HG02885 (cell line): Measurements from ENCODE around the gene ZNF780B.
"Not testable (repeated sequence)": the region's sequence is repeated elsewhere in the genome, so short reads cannot be mapped to it uniquely, and the experiment has no call there.

ENCODE experiments used
- ATAC-seq: cut with Tn5 transposase; IDR thresholded peaks from one replicate; pipeline ENCODE4 v1.9.1; 2021; ENCODE audit warnings: mild to moderate bottlenecking; ENCODE audit not compliant: unreplicated experiment, poor library complexity

Gene ZNF780B

DNA sequence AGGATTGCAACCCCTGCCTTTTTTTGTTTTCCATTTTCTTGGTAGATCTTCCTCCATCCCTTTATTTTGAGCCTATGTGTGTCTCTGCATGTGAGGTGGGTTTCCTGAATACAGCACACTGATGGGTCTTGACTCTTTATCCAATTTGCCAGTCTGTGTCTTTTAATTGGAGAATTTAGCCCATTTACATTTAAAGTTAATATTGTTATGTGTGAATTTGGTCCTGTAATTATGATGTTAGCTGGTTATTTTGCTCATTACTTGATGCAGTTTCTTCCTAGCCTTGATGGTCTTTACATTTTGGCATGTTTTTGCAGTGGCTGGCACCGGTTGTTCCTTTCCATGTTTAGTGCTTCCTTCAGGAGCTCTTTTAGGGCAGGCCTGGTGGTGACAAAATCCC, 14.3 kb downstream of the ZNF780B start:
- ATAC-seq: not testable (repeated sequence)

DNA sequence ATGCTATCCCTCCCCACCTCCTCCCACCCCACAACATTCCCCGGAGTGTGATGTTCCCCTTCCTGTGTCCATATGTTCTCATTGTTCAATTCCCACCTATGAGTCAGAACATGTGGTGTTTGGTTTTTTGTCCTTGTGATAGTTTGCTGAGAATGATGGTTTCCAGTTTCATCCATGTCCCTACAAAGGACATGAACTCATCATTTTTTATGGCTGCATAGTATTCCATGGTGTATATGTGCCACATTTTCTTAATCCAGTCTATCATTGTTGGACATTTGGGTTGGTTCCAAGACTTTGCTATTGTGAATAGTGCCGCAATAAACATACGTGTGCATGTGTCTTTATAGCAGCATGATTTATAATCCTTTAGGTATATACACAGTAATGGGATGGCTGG, 18.0 kb downstream of the ZNF780B start:
- ATAC-seq: not testable (repeated sequence)

DNA sequence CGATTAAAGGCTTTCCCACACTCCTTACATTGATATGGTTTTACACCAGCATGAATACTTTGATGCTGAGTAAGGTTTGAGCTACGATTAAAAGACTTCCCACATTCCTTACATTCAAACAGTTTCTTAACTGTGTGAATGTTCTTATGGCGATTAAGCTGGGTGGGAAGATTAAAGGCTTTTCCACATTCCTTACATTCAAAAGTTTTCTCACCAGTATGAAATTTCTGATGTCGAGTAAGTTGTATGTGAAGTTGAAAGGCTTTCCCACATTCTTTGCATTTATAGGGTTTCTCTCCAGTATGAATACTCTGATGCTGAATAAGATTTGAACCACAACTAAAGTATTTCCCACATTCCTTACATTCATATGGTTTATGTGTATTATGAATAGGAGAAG, 20.0 kb downstream of the ZNF780B start:
- no peak for ATAC-seq

DNA sequence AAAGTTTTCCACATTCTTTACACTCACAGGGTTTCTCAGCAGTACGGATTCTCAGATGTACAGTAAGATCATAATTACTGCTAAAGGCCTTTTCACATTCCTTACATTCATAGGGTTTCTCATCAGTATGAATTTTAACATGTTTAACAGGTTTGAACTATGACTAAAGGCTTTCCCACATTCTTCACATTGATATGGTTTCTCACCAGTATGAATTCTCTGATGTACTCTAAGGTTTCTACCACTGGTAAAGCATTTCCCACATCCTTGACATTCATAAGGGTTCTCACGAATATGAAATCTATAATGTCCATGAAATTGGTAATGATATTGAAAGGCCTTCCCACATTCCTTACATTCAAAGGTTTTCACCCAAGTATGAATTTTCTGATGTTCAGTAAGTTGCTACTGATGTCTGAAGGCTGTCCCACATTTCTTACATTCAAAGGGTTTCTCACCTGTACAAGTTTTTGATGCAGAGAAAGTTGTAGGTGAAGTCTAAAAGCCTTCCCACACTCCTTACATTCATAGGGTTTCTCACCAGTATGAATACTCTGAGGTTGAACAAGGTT, 22.0 kb downstream of the ZNF780B start:
- ATAC-seq: no peak

DNA sequence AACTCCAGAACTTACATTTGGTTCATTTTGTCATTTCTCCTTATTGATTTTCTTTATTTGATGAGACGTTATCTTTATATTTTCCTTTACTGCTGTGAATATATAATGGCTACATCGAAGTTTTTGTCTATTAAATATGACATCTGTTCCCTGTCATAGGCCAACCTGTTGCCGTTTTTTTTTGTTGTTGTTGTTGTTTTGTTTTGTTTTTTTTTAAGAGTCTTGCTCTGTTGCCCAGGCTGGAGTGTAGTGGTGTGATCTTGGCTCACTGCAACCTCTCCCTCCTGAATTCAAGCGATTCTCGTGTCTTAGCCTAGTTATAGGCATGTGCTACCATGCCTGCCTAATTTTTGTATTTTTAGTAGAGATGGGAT, 29.4 kb downstream of the ZNF780B start:
- ATAC-seq: no peak

DNA sequence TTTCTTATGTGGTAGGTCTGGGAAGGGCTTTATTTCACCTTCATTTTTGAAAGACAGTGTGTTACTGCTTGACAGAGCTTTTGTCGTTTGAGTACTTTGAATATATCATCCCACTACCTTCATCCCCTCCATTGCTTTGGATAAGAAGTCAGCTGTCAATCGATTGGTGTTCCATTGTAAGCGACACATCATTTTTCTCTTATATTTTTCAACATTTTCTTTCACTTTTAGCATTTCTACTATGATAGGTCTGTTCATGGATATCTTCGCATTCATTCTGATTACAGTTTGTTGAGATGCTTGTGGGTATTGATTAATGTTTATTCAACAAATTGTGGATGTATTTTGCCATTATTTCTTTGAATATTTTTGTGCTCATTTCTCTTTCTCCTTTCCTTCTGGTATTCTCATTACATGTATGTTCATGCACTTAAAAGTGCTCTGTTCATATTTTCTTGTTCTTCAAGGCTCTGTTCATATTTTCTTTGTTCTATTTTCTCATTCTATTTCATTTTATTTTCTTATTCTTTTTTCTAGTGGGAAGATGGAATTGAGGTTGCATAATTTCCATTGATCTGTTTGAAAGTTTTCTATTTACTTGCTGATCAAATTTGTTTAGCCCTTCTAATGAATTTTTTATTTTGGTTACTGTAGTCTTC, 30.0 kb downstream of the ZNF780B start:
- ATAC-seq: no peak

DNA sequence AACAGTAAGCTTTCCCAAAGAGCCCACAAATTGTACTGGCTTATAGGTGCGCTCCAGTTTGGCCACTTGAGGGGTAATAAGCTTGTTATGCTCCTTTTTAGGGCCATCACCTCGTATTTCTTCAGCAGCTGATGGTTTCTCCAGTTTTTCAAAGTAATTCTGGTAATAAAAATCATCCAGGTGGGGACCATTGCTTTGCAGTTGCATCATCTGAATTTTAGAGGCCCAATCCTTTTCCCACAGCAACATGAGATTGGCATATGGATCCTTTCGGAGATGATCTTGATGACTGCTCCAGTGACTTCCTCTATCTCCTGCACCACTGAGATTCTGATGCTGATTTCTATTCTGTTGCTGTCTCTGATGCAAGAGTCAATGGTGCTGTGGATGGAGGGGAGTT, 32.1 kb downstream of the ZNF780B start:
- ATAC-seq: no peak

DNA sequence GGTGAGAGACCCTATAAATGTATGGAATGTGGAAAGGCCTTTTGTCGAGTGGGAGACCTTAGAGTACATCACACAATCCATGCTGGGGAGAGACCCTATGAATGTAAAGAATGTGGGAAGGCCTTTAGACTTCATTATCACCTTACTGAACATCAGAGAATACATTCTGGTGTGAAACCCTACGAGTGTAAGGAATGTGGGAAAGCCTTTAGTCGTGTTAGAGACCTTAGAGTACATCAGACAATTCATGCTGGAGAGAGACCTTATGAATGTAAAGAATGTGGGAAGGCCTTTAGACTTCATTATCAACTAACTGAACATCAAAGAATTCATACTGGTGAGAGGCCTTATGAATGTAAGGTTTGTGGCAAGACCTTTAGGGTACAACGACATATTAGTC, 42.0 kb downstream of the ZNF780B start:
- ATAC-seq: no peak

DNA sequence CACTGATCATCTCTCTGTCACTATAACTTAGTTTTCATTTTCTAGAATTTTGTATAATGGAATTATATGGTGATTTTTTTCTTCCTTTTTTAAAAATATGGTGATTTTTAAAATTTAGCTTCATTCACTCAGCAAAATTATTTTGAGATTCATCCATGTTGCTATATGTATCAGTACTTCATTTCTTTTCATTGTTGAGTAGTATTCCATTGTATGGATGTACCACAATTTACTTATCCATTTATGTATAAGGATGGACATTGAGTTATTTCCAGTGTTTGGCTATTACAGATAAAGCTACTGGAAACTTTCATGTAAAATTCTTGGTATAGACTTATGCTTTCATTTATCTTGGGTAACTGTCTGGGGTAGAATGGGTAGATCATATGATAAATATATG, 46.4 kb downstream of the ZNF780B start:
- no peak for ATAC-seq

DNA sequence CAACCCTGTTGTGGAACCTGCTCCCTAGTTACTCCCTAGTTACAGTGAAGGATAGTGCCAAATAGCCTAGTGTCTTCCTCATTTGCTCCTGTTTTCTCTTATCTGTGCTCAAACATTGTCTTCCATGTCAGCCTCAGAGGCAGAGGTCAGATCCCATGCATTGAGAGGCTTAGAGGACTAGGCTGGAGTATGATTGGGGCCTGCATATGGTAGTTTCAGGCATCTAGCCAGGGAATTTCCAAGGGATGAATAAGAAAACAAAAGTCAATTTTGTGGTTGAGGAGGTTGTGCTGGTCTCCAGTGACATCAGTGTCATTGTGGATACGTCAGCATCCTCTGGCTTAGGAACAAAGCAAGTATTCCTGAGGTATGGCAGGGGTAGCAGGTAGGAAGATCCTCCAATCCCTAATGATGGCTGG, 49.7 kb downstream of the ZNF780B start:
- ATAC-seq: no peak

DNA sequence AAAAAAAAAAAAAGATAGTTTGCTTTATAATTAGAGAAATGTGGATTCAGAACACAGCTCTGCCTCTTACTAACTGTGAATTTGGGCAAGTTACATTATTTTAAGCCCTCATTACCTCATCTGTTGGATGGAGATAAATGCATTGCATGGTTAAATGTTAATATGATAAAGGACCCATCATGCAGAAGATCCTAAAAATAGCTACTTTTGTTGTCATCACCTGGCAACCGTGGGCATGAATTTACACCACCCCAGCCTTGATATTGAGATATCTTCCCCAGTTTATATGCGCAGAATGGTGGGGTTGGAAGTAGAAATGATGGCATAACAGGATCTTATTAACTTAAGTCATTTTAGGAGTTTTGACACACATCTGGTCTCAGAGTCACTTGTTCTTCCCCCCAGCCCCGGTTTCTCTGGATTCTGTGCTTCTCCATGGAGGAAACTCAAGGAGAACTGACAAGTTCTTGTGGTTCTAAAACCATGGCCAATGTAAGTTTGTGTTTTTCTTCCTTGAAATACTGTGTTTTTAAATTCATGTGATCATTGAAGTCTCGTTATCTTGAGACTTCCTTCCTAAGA, 50.2 kb downstream of the ZNF780B start:
- ATAC-seq: no peak

DNA sequence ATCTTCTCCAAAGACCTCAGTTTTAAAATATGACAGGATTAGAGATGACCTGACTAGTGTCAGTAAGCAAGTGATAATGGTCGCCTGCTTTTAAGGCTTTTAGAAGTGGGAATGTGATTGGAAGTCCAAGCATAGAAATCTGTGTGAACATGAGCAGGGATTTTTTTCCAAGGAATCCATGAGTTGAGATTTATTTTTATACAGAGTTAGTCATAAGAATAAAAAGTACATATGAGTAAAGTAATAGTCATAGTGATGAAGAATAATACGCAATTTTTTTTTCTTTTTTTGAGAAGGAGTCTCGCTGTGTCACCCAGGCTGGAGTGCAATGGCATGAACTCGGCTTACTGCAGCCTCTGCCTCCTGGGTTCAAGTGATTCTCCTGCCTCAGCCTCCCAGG, 57.5 kb downstream of the ZNF780B start:
- ATAC-seq: no peak

DNA sequence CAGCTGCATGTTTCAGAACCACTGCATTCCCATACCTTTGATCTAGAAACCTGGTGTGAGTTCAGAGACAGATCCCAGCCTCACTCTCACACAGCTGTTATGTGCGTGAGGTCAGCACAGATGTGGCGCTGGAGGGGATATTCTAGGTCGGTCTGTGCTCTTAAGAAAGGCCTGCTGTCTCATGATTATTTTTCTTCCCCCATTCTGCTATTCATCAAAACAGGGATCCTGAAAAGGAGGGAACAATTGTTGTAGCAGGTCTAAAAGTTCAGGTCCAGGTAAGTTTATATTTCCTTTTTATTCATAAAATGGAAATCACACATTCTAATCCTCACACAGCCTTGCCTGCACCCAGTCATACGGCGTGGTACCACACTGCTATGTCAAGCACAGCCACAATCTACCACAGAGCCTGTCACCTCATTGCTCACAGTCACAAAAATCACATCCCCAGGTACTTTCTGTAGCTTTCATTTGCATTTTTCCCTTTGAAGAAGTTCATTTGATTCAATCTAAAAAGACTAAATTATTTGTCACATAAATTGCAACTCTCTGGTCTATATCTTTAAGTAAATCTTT, 58.3 kb downstream of the ZNF780B start:
- ATAC-seq: no peak

DNA sequence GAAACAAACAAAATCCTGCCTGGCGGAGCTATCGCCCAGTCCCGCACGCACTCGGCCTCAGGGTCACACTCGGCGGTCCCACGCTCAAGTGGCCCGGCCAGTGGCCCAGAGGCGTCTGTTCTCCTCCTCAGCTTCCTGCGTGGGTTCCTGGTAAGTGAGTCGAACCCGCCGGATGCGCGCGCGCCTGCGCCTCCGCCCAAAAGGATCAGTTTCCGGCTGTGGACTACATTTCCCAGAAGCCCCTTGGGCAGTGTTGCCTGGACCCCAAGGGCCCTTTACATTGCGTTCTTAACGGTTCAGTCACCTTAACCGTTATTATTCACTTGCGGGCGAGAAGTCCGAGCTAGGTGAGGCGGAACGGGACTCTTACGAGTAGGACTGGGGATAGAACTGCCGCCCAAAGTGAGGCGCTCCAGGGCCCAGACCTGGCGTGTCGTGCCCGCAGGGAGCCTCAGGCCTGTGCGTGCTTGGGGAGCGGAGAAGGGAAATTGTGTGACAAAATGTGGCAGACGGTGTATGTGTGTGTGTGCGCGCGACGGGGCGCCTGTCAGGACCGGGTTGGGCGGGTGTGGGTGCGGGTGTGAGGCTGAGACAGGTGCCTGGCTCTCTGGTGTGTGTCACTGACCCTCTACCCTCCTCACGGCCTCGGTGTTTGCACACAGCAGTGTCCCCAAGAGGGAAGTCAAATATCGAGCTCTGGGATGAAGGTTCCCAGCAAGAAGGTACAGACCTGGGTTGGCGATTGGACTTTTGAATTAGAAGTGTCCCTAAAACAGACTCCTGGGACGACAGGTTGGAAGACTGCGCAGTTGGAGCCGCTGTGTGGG, 59.0 kb downstream of the ZNF780B start, which contains the start of gene ZNF546:
ZNF546 (plus strand) TSS at position 250 of the 827 bp plus-strand sequence. CDS start 1,267 bp downstream, outside the sequence.
- peak; percentile 93 for ATAC-seq

DNA sequence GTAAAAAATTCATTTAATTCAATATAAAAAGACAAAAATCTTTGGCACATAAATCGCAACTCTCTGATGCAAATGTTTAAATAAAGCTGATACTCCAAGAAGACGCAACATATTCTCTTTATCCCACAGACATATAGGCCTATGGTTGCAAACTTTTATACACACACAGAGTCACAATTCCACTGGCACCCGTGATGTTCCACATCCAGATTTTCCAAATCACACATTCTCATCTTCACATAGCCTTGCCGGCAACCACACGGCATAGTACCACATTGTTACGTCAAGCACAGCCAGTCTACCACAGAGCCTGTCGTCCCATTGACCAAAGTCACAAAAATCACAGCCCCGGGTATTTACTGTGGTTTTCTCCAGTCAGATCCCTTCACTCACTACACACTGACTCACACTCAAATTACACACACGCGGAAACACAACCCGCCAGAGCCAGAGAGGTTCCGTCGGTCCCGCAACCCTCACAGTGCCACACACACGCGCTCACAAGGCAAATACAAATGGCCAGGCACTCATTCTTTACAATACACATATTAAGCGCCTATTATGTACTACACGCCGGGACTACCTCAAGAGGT, 59.7 kb downstream of the ZNF780B start:
- ATAC-seq: peak; percentile 29

DNA sequence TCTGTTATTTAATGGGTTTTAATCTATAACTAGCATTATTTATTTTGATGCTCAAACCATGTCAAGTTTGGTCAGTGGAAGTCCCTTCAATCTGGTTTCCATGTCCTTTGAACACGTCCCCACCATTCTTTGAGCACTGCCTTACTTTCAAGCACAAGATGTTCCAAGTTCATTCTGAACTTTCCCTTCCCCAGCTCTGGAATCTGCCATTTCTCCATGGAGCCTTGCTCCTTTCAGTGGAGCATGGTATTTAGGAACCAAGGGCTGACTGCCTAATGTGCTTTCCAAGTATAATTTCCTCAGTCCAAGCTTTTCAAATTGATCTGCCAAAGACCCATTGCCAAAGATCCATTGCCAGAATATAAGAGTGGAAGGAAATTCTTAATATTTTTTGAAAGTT, 60.2 kb downstream of the ZNF780B start:
- no peak for ATAC-seq

DNA sequence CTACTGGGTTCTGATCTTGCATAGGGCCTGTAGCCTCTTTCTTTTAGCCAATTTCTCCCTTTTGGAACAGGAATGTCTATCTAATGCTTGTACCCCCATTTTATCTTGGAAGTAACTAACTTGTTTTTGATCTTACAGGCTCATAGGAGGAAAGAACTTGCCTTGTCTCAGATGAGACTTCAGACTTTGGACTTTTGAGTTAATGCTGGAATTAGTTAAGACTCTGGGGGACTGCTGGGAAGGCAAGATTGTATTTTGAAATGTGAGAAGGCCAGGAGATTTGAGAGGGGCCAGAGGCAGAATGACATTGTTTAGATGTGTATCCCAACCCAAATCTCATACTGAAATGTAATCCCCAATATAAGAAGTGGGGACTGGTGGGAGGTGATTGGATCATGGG, 61.7 kb downstream of the ZNF780B start:
- ATAC-seq: no peak

DNA sequence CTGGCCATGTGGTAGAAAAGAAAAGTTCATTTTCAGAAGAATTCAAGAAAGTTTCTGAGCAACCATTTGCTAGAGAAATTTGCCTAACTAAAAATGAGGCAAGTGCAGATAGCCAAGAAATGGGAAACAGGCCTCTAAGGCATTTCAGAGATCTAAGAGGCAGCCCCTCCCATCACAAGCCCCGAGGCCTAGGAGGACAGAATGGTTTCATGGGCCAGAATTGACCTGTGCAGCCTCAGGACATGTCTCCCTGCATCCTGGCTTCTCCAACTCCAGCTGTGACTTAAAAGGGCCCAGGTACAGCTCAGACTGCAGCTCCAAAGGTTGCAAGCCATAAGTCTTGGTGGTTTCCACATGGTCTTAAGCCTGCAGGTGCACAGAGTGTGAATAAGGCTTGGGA, 62.4 kb downstream of the ZNF780B start:
- ATAC-seq: no peak

DNA sequence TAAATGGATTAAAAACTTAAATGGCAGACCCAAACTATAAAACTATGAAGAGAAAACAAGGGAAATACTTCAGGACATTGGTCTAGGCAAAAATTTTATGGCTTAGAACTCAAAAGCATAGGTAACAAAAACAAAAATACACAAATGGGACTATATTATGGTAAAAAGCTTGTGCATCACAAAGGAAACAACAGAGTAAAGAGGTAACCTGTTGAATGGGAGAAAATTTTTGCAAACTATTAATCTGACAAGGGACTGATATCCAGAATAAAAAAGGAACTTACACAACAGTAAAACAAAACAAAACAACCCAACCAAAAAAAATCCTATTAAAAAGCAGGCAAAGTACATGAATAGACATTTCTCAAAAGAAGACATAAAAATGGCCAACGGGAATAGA, 68.4 kb downstream of the ZNF780B start:
- ATAC-seq: no peak

DNA sequence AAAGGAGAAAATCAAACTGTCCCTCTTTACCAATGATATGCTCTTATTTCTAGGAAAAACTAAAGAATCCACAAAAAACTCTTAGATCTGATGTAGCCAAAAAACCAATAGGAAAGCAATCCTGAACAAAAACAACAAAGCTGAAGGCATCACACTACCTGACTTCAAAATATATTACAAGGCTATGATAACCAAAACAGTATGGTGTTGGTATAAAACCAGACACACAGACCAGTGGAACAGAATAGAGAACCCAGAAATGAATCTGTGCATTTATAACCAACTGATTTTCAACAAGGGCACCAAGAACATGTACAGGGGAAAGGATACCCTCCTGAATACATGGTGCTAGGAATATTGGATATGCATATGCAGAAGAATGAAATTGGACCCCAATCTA, 68.9 kb downstream of the ZNF780B start:
- ATAC-seq: no peak
